ENCODE measurements around the gene KCNIP1. TPM values are rescaled to one million over a fixed set of nuclear protein-coding genes. Genes with fewer than 3 reads are reported as not detected.

Gene KCNIP1
- total and polyA plus RNA-seq, 2 of the 13 experiments (the other 11 are each of a cell fraction or from before 2014, with no cell fraction given) = not detected

GRCh38 chr5:170579601-170580000 lies 75.8 kb downstream of the KCNIP1 start (continued):
- TF ChIP-seq ZNF318 (CRISPR knock-in tag; IDR thresholded peaks at IDR 0.05) (no peak), YY1 (IDR thresholded peaks at IDR 0.05; ENCODE audit: insufficient read depth, insufficient replicate concordance, low read depth, low read length) (no peak), KAT7 (CRISPR knock-in tag; IDR thresholded peaks at IDR 0.05; ENCODE audit: borderline replicate concordance) (no peak), ZGPAT (CRISPR knock-in tag; IDR thresholded peaks at IDR 0.05) (no peak), TRIM22 (IDR thresholded peaks at IDR 0.05) (no peak), RAD51 (IDR thresholded peaks at IDR 0.05; ENCODE audit: borderline replicate concordance) (no peak), RERE (CRISPR knock-in tag; IDR thresholded peaks at IDR 0.05; ENCODE audit: low read depth) (no peak), ISX (CRISPR knock-in tag; conservative IDR thresholded peaks at IDR 0.05) (no peak), ZBTB8A (CRISPR knock-in tag; IDR thresholded peaks at IDR 0.05; ENCODE audit: borderline replicate concordance, low read depth) (no peak)

Measured in HepG2 (cell line).